Measurements from ENCODE around the gene CAMK1D. TPM values are rescaled to one million over a fixed set of nuclear protein-coding genes. Genes with fewer than 3 reads are reported as not detected.

CAMK1D gene
- total RNA-seq, 3 donors from 2014 or later = 4.4 to 17.3 (median 5.2) TPM

GRCh38 chr10:12757351-12757750 is 408.0 kb downstream of the CAMK1D start:
- Histone ChIP-seq H3K27ac (no peak overlapping the region), H3K4me1 (no peaks in the 10 kb centered on the region), H3K9me3 (no peaks in the 10 kb centered on the region), H3K4me3 (no peak overlapping the region), H3K27me3 (no peaks in the 10 kb centered on the region), H3K36me3 (no peaks in the 10 kb centered on the region)
- TF ChIP-seq POLR2A (IDR thresholded peaks at IDR 0.05) (no peak), CTCF (IDR thresholded peaks at IDR 0.05) (no peak)
- DNase-seq (ENCODE audit: low spot score in 2 of 2) = no peak
- intact Hi-C loops (cut with DNase I; ENCODE audit: low total_unique reads) = no loop called here

GRCh38 chr10:12758271-12758670 is 408.9 kb downstream of the CAMK1D start:
- Histone ChIP-seq H3K27me3 (no peaks in the 10 kb centered on the region), H3K36me3 (no peaks in the 10 kb centered on the region), H3K4me1 (no peaks in the 10 kb centered on the region), H3K4me3 (no peak overlapping the region), H3K27ac (no peak overlapping the region), H3K9me3 (no peaks in the 10 kb centered on the region)
- intact Hi-C loops (cut with DNase I; ENCODE audit: low total_unique reads) = no loop called here
- no peak for TF ChIP-seq POLR2A (IDR thresholded peaks at IDR 0.05)
- DNase-seq (ENCODE audit: low spot score in 2 of 2) = no peak

GRCh38 chr10:12766223-12766622 is 416.9 kb downstream of the CAMK1D start:
- Histone ChIP-seq H3K4me1 (no peaks in the 10 kb centered on the region), H3K36me3 (no peaks in the 10 kb centered on the region), H3K9me3 (no peaks in the 10 kb centered on the region), H3K27ac (no peak overlapping the region), H3K27me3 (no peaks in the 10 kb centered on the region), H3K4me3 (no peak overlapping the region)
- intact Hi-C loops (cut with DNase I; ENCODE audit: low total_unique reads) = no loop called here
- TF ChIP-seq POLR2AphosphoS5 (IDR thresholded peaks at IDR 0.05) (no peak), POLR2A (IDR thresholded peaks at IDR 0.05) (no peak), CTCF (IDR thresholded peaks at IDR 0.05) (no peak)
- DNase-seq (ENCODE audit: low spot score in 2 of 2) = no peak

- TF ChIP-seq CTCF (IDR thresholded peaks at IDR 0.05) = no peak
- no peak for TF ChIP-seq POLR2AphosphoS5 (IDR thresholded peaks at IDR 0.05)
- TF ChIP-seq POLR2A (IDR thresholded peaks at IDR 0.05) = no peak
- no peaks in the 10 kb centered on the region for H3K36me3 ChIP-seq
- no peaks in the 10 kb centered on the region for H3K27me3 ChIP-seq
- no peaks in the 10 kb centered on the region for H3K4me1 ChIP-seq
- no peak for DNase-seq (ENCODE audit: low spot score in 2 of 2)
- no peak overlapping the region for H3K27ac ChIP-seq
- H3K4me3 ChIP-seq = no peak overlapping the region
- H3K9me3 ChIP-seq = no peaks in the 10 kb centered on the region
- intact Hi-C loops (cut with DNase I; ENCODE audit: low total_unique reads) = no loop called here
These were observed 419.1 kb downstream of the CAMK1D start for GRCh38 chr10:12768156-12769100.

GRCh38 chr10:12769323-12770044 is 420.1 kb downstream of the CAMK1D start:
- Histone ChIP-seq H3K4me1 (no peaks in the 10 kb centered on the region), H3K9me3 (no peaks in the 10 kb centered on the region), H3K36me3 (no peaks in the 10 kb centered on the region), H3K4me3 (no peak overlapping the region), H3K27ac (no peak overlapping the region), H3K27me3 (no peaks in the 10 kb centered on the region)
- intact Hi-C loops (cut with DNase I; ENCODE audit: low total_unique reads) = no loop called here
- TF ChIP-seq POLR2AphosphoS5 (IDR thresholded peaks at IDR 0.05) = no peak
- DNase-seq (ENCODE audit: low spot score in 2 of 2) = no peak

Measured in breast epithelium (tissue), 4 donors.